PFSK-1 (cell line): ENCODE data around the gene ATXN7L3B.

Source experiments
- POLR2AphosphoS5 ChIP-seq: IDR thresholded peaks from 2 replicates; pipeline ENCODE4 v1.6.1; 2012; ENCODE audit warnings: low read depth, mild to moderate bottlenecking, control low read depth, low read length, moderate library complexity
- SIN3A ChIP-seq: IDR thresholded peaks from 2 replicates; pipeline ENCODE4 v1.6.1; 2012; ENCODE audit warnings: mild to moderate bottlenecking, low read length, moderate library complexity, borderline replicate concordance; ENCODE audit not compliant: insufficient read depth
- TAF1 ChIP-seq: IDR thresholded peaks from 2 replicates; pipeline ENCODE4 v1.6.1; 2012; ENCODE audit warnings: low read length, control low read depth, borderline replicate concordance; ENCODE audit not compliant: insufficient read depth
- TF ChIP-seq, protein P1 (sequence below), 2 experiments: IDR thresholded peaks; 2 replicates each; pipeline versions ENCODE4 v1.6.1 to v1.8.0; 2011 to 2012; ENCODE audit warnings: low read depth in 2 of 2, low read length in 2 of 2, control low read depth in 1 of 2, inconsistent platforms in 1 of 2, mild to moderate bottlenecking in 1 of 2, moderate library complexity in 1 of 2; ENCODE audit not compliant: insufficient read depth in 1 of 2

DNA sequence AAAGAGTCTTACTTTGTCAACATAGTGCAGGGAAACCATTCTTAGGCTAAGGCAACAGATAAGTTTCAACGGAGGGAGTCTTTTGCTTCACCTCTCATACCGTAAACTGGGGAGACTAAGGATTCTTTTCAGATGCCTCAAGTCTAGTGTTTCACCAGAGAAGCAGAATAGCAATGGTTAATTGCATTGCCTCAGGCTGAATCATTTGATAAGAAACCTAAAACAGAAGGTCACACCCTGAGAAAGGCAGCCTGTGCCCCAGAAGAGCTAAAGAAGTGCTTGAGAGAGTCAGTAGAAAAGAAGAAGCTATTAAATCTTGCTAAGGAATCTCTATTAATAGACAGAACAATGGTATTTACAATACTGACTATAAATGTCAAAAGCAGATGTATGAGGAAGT is 21.8 kb upstream of the ATXN7L3B start:
- TF ChIP-seq TAF1 (no peak), POLR2AphosphoS5 (no peak), SIN3A (no peak)
- TF ChIP-seq, protein P1, sequence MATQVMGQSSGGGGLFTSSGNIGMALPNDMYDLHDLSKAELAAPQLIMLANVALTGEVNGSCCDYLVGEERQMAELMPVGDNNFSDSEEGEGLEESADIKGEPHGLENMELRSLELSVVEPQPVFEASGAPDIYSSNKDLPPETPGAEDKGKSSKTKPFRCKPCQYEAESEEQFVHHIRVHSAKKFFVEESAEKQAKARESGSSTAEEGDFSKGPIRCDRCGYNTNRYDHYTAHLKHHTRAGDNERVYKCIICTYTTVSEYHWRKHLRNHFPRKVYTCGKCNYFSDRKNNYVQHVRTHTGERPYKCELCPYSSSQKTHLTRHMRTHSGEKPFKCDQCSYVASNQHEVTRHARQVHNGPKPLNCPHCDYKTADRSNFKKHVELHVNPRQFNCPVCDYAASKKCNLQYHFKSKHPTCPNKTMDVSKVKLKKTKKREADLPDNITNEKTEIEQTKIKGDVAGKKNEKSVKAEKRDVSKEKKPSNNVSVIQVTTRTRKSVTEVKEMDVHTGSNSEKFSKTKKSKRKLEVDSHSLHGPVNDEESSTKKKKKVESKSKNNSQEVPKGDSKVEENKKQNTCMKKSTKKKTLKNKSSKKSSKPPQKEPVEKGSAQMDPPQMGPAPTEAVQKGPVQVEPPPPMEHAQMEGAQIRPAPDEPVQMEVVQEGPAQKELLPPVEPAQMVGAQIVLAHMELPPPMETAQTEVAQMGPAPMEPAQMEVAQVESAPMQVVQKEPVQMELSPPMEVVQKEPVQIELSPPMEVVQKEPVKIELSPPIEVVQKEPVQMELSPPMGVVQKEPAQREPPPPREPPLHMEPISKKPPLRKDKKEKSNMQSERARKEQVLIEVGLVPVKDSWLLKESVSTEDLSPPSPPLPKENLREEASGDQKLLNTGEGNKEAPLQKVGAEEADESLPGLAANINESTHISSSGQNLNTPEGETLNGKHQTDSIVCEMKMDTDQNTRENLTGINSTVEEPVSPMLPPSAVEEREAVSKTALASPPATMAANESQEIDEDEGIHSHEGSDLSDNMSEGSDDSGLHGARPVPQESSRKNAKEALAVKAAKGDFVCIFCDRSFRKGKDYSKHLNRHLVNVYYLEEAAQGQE (IDR thresholded peaks at IDR 0.05; ENCODE audit: insufficient read depth in 1 of 2, low read depth in 2 of 2, low read length in 2 of 2) = no peak
